ENCODE data around the gene EFEMP1. TPM values are rescaled to one million over a fixed set of nuclear protein-coding genes. Genes with fewer than 3 reads are reported as not detected.

EFEMP1 gene
- total RNA-seq, 1 experiment from 2014 or later = not detected

GRCh38 chr2:55914786-55915185 lies 8.8 kb downstream of the EFEMP1 start:
- DNase-seq = no peak
- Mint-ChIP-seq H3K4me3 (ENCODE audit: unreplicated experiment) (no peak overlapping the region), H3K4me1 (ENCODE audit: low read depth, unreplicated experiment) (no peaks in the 10 kb centered on the region), H3K27ac (ENCODE audit: unreplicated experiment) (no peak overlapping the region), H3K9me3 (ENCODE audit: unreplicated experiment) (no peaks in the 10 kb centered on the region), H3K36me3 (ENCODE audit: insufficient read depth, unreplicated experiment) (no peaks in the 10 kb centered on the region), H3K27me3 (ENCODE audit: insufficient read depth, unreplicated experiment) (no peaks in the 10 kb centered on the region)
- CTCF ChIA-PET = no interaction called here
- no peak for TF ChIP-seq CTCF (IDR thresholded peaks at IDR 0.05; ENCODE audit: insufficient read depth in 1 of 2, low read depth in 1 of 2, low read length in 1 of 2, severe bottlenecking in 1 of 2, unreplicated experiment in 1 of 2)
- H3K4me1 ChIP-seq = no peaks in the 10 kb centered on the region
- no peaks in the 10 kb centered on the region for H3K27me3 ChIP-seq (replicated peaks; ENCODE audit: control insufficient read depth, insufficient read depth, low read length)
- POLR2A ChIA-PET = no interaction called here
- intact Hi-C loops (cut with micrococcal nuclease; ENCODE audit: unreplicated experiment) = no loop called here
- no TSS peak for BruUV-seq (replicated peaks)
- H3K9me3 ChIP-seq = no peaks in the 10 kb centered on the region
- no peak overlapping the region for H3K4me3 ChIP-seq (ENCODE audit: low read depth, low read length)
- H3K36me3 ChIP-seq (ENCODE audit: control insufficient read depth, insufficient read depth, low read length) = no peaks in the 10 kb centered on the region

- H3K36me3 Mint-ChIP-seq (ENCODE audit: insufficient read depth, unreplicated experiment) = no peaks in the 10 kb centered on the region
- BruUV-seq (replicated peaks) = no TSS peak
- POLR2A ChIA-PET = no interaction called here
- no peaks in the 10 kb centered on the region for H3K9me3 ChIP-seq
- no peaks in the 10 kb centered on the region for H3K4me1 Mint-ChIP-seq (ENCODE audit: low read depth, unreplicated experiment)
- no peak overlapping the region for H3K4me3 Mint-ChIP-seq (ENCODE audit: unreplicated experiment)
- no peaks in the 10 kb centered on the region for H3K4me1 ChIP-seq
- H3K27me3 Mint-ChIP-seq (ENCODE audit: insufficient read depth, unreplicated experiment) = peaks cover 2% of the 10 kb centered on the region
- intact Hi-C loops (cut with micrococcal nuclease; ENCODE audit: unreplicated experiment) = no loop called here
- no peak for TF ChIP-seq CTCF (IDR thresholded peaks at IDR 0.05; ENCODE audit: insufficient read depth in 1 of 2, low read depth in 1 of 2, low read length in 1 of 2, severe bottlenecking in 1 of 2, unreplicated experiment in 1 of 2)
- no peak overlapping the region for H3K27ac Mint-ChIP-seq (ENCODE audit: unreplicated experiment)
- CTCF ChIA-PET = no interaction called here
- no peaks in the 10 kb centered on the region for H3K9me3 Mint-ChIP-seq (ENCODE audit: unreplicated experiment)
- H3K27me3 ChIP-seq (replicated peaks; ENCODE audit: control insufficient read depth, insufficient read depth, low read length) = no peaks in the 10 kb centered on the region
- no peak for DNase-seq
- H3K4me3 ChIP-seq (ENCODE audit: low read depth, low read length) = no peak overlapping the region
- no peaks in the 10 kb centered on the region for H3K36me3 ChIP-seq (ENCODE audit: control insufficient read depth, insufficient read depth, low read length)
These were observed 10.7 kb downstream of the EFEMP1 start for GRCh38 chr2:55912926-55913325.

- no peak for DNase-seq
- ChIA-PET POLR2A (no interaction called here), CTCF (no interaction called here)
- no peaks in the 10 kb centered on the region for H3K36me3 Mint-ChIP-seq (ENCODE audit: insufficient read depth, unreplicated experiment)
- intact Hi-C loops (cut with micrococcal nuclease; ENCODE audit: unreplicated experiment) = no loop called here
- no peaks in the 10 kb centered on the region for H3K27me3 ChIP-seq (replicated peaks; ENCODE audit: control insufficient read depth, insufficient read depth, low read length)
- H3K36me3 ChIP-seq (ENCODE audit: control insufficient read depth, insufficient read depth, low read length) = no peaks in the 10 kb centered on the region
- TF ChIP-seq CTCF (IDR thresholded peaks at IDR 0.05; ENCODE audit: insufficient read depth in 1 of 2, low read depth in 1 of 2, low read length in 1 of 2, severe bottlenecking in 1 of 2, unreplicated experiment in 1 of 2) = no peak
- no peaks in the 10 kb centered on the region for H3K9me3 Mint-ChIP-seq (ENCODE audit: unreplicated experiment)
- no TSS peak for BruUV-seq (replicated peaks)
- H3K4me3 ChIP-seq (ENCODE audit: low read depth, low read length) = no peak overlapping the region
- H3K27me3 Mint-ChIP-seq (ENCODE audit: insufficient read depth, unreplicated experiment) = peaks cover 2% of the 10 kb centered on the region
- H3K27ac Mint-ChIP-seq (ENCODE audit: unreplicated experiment) = no peak overlapping the region
- H3K4me3 Mint-ChIP-seq (ENCODE audit: unreplicated experiment) = no peak overlapping the region
- H3K4me1 Mint-ChIP-seq (ENCODE audit: low read depth, unreplicated experiment) = no peaks in the 10 kb centered on the region
- no peaks in the 10 kb centered on the region for H3K9me3 ChIP-seq
- H3K4me1 ChIP-seq = no peaks in the 10 kb centered on the region
These were observed 13.5 kb downstream of the EFEMP1 start for GRCh38 chr2:55910077-55910476.
